Ovary (tissue), 9 donors: ENCODE data around the gene CLNS1A. TPM values are rescaled to one million over a fixed set of nuclear protein-coding genes. Genes with fewer than 3 reads are reported as not detected.

Experiments
- DNase-seq, 5 donors: peaks; one replicate each; pipeline ENCODE4 v3.0.0-alpha.2; 2019 to 2020
- H3K27ac ChIP-seq, 2 donors: fragments of 200-600 bp; one replicate each; pipeline versions ENCODE4 v1.5.1 to v1.8.0; 2019 to 2022
- H3K27me3 ChIP-seq: fragments of 200-600 bp; one replicate; pipeline ENCODE4 v1.8.0; 2022
- H3K36me3 ChIP-seq: fragments of 200-600 bp; sonication (generic); one replicate; pipeline ENCODE4 v1.5.1; 2019
- H3K4me1 ChIP-seq: one replicate; pipeline ENCODE4 v1.8.1; 2013; ENCODE audit warnings: mild to moderate bottlenecking, moderate library complexity; ENCODE audit not compliant: insufficient read depth
- H3K4me3 ChIP-seq: fragments of 200-600 bp; sonication (generic); one replicate; pipeline ENCODE4 v1.5.1; 2017
- H3K9me3 ChIP-seq, 2 donors: fragments of 200-600 bp in 1 of 2; sonication (generic) in 1 of 2; one replicate each; pipeline versions ENCODE4 v1.5.1 to v1.8.1; 2013 to 2019; ENCODE audit warnings: mild to moderate bottlenecking in 1 of 2, moderate library complexity in 1 of 2
- CTCF ChIP-seq, 3 donors: fragments of 450-650 bp in 2 of 3; fragments of 200-600 bp in 1 of 3; IDR thresholded peaks; one replicate each; pipeline versions ENCODE4 v1.5.1 to v1.8.0; 2016 to 2022; ENCODE audit warnings: antibody characterized with exemption in 3 of 3, mild to moderate bottlenecking in 1 of 3
- EP300 ChIP-seq: sonication (generic); formaldehyde crosslinking; IDR thresholded peaks from one replicate; pipeline ENCODE4 v1.6.1; 2017; ENCODE audit warnings: antibody characterized with exemption
- POLR2A ChIP-seq: fragments of 450-650 bp; IDR thresholded peaks from one replicate; pipeline ENCODE4 v1.6.1; 2017; ENCODE audit warnings: antibody characterized with exemption, mild to moderate bottlenecking, moderate library complexity
- WGBS, 3 donors: extraction: QIAGEN DNeasy Blood & Tissue Kit in 1 of 3; methylation state at CpG; one replicate each; pipeline versions ENCODE4 v1.1.5 to v1.1.7; 2013 to 2017; 5-methylcytosine and 5-hydroxymethylcytosine counted together
- intact Hi-C, 4 donors: fragments of 100-400 bp; cut with DNase I; formaldehyde crosslinking; loops; one replicate each; pipeline versions ENCODE4 v1.11.0 to v1.15.1; 2022 to 2023
- polyA plus RNA-seq, 2 donors: library from polyadenylated mRNA; stranded (reverse); fragments of 200-250 nt in 1 of 2; fragments of 350-450 nt in 1 of 2; fragmentation: Illumina TruSeq in 1 of 2; extraction: RNeasy Lipid Tissue Mini Kit (QIAGEN cat#74804) in 1 of 2; gene quantifications; one replicate each; pipeline ENCODE4 v1.2.3, GENCODE V29; 2013 to 2014
- total RNA-seq, 7 donors: library from RNA; depleted of rRNA in 2 of 7; stranded (reverse); fragments of >200 nt in 2 of 7; fragmentation: NEBNext Ultra II Directional in 3 of 7; extraction: Animal tissue kit (Norgen Biotek cat#: 25700) in 3 of 7; gene quantifications; one replicate each; pipeline versions ENCODE4 v1.1.0 to v1.2.4, GENCODE V29; 2016 to 2023
- donor health status: DM: no; HTN: no; CAD: no; lungs with moderate emphysema.
- donor health status: DM: no; HTN: no; CAD: no.
- donor health status: Bipolar disorder and iron deficiency.
- donor health status: DM: yes; HTN: yes; CAD: no.
- donor health status: DM: no; HTN: no; CAD: no.
- donor health status: DM: yes; HTN: yes; CAD: no.

CLNS1A gene
- total and polyA plus RNA-seq, 9 donors = 117 to 155 (median 130) TPM

GRCh38 chr11:77660947-77661346, 23.4 kb upstream of the CLNS1A start:
- 90 to 94% (median 94%) methylated on average over 1 of the region's 1 CpG for WGBS, 3 donors

GRCh38 chr11:77658213-77659013, 20.8 kb upstream of the CLNS1A start:
- no peak overlapping the region for H3K4me3 ChIP-seq
- no peaks in the 10 kb centered on the region for H3K4me1 ChIP-seq
- no peak for DNase-seq
- intact Hi-C loops = no loop called here
- H3K36me3 ChIP-seq = no peaks in the 10 kb centered on the region
- no peak overlapping the region for H3K27ac ChIP-seq
- 13 to 40% (median 17%) methylated on average over 4 of the region's 4 CpGs for WGBS, 3 donors
- no peaks in the 10 kb centered on the region for H3K27me3 ChIP-seq
- TF ChIP-seq CTCF (IDR thresholded peaks at IDR 0.05) (no peak), EP300 (no peak), POLR2A (no peak)
- H3K9me3 ChIP-seq = no peaks in the 10 kb centered on the region

More at GRCh38 chr11:77660947-77661346, 23.4 kb upstream of the CLNS1A start:
- no peak for TF ChIP-seq POLR2A
- TF ChIP-seq EP300 = no peak
- no peak for TF ChIP-seq CTCF (IDR thresholded peaks at IDR 0.05)
- intact Hi-C loops = no loop called here
- DNase-seq = no peak
- no peak overlapping the region for H3K27ac ChIP-seq
- H3K36me3 ChIP-seq = no peaks in the 10 kb centered on the region
- H3K4me3 ChIP-seq = no peak overlapping the region
- no peaks in the 10 kb centered on the region for H3K9me3 ChIP-seq
- no peaks in the 10 kb centered on the region for H3K4me1 ChIP-seq
- no peaks in the 10 kb centered on the region for H3K27me3 ChIP-seq

GRCh38 chr11:77656362-77656761, 18.8 kb upstream of the CLNS1A start:
- 76 to 88% (median 86%) methylated on average over 7 of the region's 7 CpGs for WGBS, 3 donors
- no peak for TF ChIP-seq POLR2A
- TF ChIP-seq EP300 = no peak

GRCh38 chr11:77654770-77655434, 17.3 kb upstream of the CLNS1A start:
- Histone ChIP-seq H3K4me1 (no peaks in the 10 kb centered on the region), H3K4me3 (no peak overlapping the region), H3K36me3 (no peaks in the 10 kb centered on the region), H3K9me3 (no peaks in the 10 kb centered on the region), H3K27me3 (no peaks in the 10 kb centered on the region), H3K27ac (no peak overlapping the region)
- WGBS, 3 donors = 68 to 72% (median 68%) methylated on average over 4 of the region's 4 CpGs
- intact Hi-C loops = no loop called here
- TF ChIP-seq POLR2A = no peak
- DNase-seq = no peak

More at GRCh38 chr11:77656362-77656761, 18.8 kb upstream of the CLNS1A start:
- no peaks in the 10 kb centered on the region for H3K9me3 ChIP-seq
- DNase-seq = no peak
- intact Hi-C loops = no loop called here
- H3K27me3 ChIP-seq = no peaks in the 10 kb centered on the region
- H3K4me1 ChIP-seq = no peaks in the 10 kb centered on the region
- H3K36me3 ChIP-seq = no peaks in the 10 kb centered on the region
- no peak overlapping the region for H3K4me3 ChIP-seq
- no peak overlapping the region for H3K27ac ChIP-seq

GRCh38 chr11:77650123-77650522, 12.5 kb upstream of the CLNS1A start:
- TF ChIP-seq EP300 (no peak), POLR2A (no peak), CTCF (IDR thresholded peaks at IDR 0.05) (no peak)
- H3K27ac ChIP-seq = no peak overlapping the region
- H3K27me3 ChIP-seq = no peaks in the 10 kb centered on the region
- intact Hi-C loops = no loop called here
- no peaks in the 10 kb centered on the region for H3K9me3 ChIP-seq
- H3K36me3 ChIP-seq = no peaks in the 10 kb centered on the region
- H3K4me3 ChIP-seq = no peak overlapping the region
- no peak for DNase-seq
- 68 to 76% (median 72%) methylated on average over 3 of the region's 3 CpGs for WGBS, 3 donors
- H3K4me1 ChIP-seq = no peaks in the 10 kb centered on the region
